DMS53 (cell line): ENCODE data around the gene TRAM2.

ENCODE experiments used
- DNase-seq: peaks from one replicate; lab custom pipeline; 2025; lab: John Stamatoyannopoulos, UW

TRAM2 gene

GRCh38 chr6:52577022-52577777, at the start of gene TRAM2:
Gene TRAM2, minus strand, starts transcription at chr6:52577060. Its CDS starts 145 bp downstream, at chr6:52576915.
- peak; percentile 94 for DNase-seq

GRCh38 chr6:52622810-52623209, 46.0 kb upstream of the TRAM2 start:
- no peak for DNase-seq

GRCh38 chr6:52621631-52622030, 44.8 kb upstream of the TRAM2 start:
- DNase-seq: no peak

- DNase-seq: no peak
Observed at GRCh38 chr6:52620906-52621190, 44.0 kb upstream of the TRAM2 start.

- DNase-seq: no peak
Observed at GRCh38 chr6:52620055-52620905, 43.4 kb upstream of the TRAM2 start.

GRCh38 chr6:52617087-52617486, 40.2 kb upstream of the TRAM2 start:
- no peak for DNase-seq

GRCh38 chr6:52616059-52616690, 39.3 kb upstream of the TRAM2 start:
- DNase-seq: no peak

GRCh38 chr6:52612336-52613054, 35.6 kb upstream of the TRAM2 start:
- peak; percentile 69 for DNase-seq

- peak; percentile 4 for DNase-seq
Observed at GRCh38 chr6:52611833-52612232, 35.0 kb upstream of the TRAM2 start.

- DNase-seq: peak; percentile 21
Observed at GRCh38 chr6:52610745-52611355, 34.0 kb upstream of the TRAM2 start.

GRCh38 chr6:52610011-52610410, 33.2 kb upstream of the TRAM2 start:
- DNase-seq: no peak

- DNase-seq: no peak
Observed at GRCh38 chr6:52605610-52606185, 28.8 kb upstream of the TRAM2 start.

- peak; percentile 46 for DNase-seq
Observed at GRCh38 chr6:52603000-52603795, 26.3 kb upstream of the TRAM2 start.

- no peak for DNase-seq
Observed at GRCh38 chr6:52598824-52599190, 21.9 kb upstream of the TRAM2 start.

- peak; percentile 79 for DNase-seq
Observed at GRCh38 chr6:52598123-52598823, 21.4 kb upstream of the TRAM2 start.

GRCh38 chr6:52597738-52598122, 20.9 kb upstream of the TRAM2 start:
- DNase-seq: no peak

- no peak for DNase-seq
Observed at GRCh38 chr6:52596371-52597028, 19.6 kb upstream of the TRAM2 start.

GRCh38 chr6:52595796-52596130, 18.9 kb upstream of the TRAM2 start:
- no peak for DNase-seq

GRCh38 chr6:52595000-52595795, 18.3 kb upstream of the TRAM2 start:
- peak; percentile 66 for DNase-seq
